WTC11 (cell line): Measurements from ENCODE around the gene INMT. TPM values are rescaled to one million over a fixed set of nuclear protein-coding genes. Genes with fewer than 3 reads are reported as not detected.

Experiments used
- ATF1 ChIP-seq: sonication (generic); formaldehyde crosslinking; IDR thresholded peaks from 2 replicates; pipeline ENCODE4 v1.8.1; 2023; ENCODE audit warnings: mild to moderate bottlenecking, moderate library complexity, missing genetic modification reagents
- CREM ChIP-seq: sonication (generic); formaldehyde crosslinking; IDR thresholded peaks from 2 replicates; pipeline ENCODE4 v1.8.1; 2022; ENCODE audit warnings: mild to moderate bottlenecking, missing genetic modification reagents, moderate library complexity
- FOXP1 ChIP-seq: sonication (generic); formaldehyde crosslinking; IDR thresholded peaks from 2 replicates; pipeline ENCODE4 v1.8.0; 2022; ENCODE audit warnings: missing genetic modification reagents, mild to moderate bottlenecking, moderate library complexity, borderline replicate concordance
- HMGXB4 ChIP-seq: sonication (generic); formaldehyde crosslinking; IDR thresholded peaks from 2 replicates; pipeline ENCODE4 v1.8.1; 2023; ENCODE audit warnings: mild to moderate bottlenecking, moderate library complexity, missing genetic modification reagents
- IRF2 ChIP-seq: sonication (generic); formaldehyde crosslinking; IDR thresholded peaks from 2 replicates; pipeline ENCODE4 v1.8.0; 2022; ENCODE audit warnings: low read depth, missing genetic modification reagents, borderline replicate concordance
- MYBL2 ChIP-seq: sonication (generic); formaldehyde crosslinking; IDR thresholded peaks from 2 replicates; pipeline ENCODE4 v1.8.1; 2023; ENCODE audit warnings: mild to moderate bottlenecking, moderate library complexity, missing genetic modification reagents
- NFYB ChIP-seq: sonication (generic); formaldehyde crosslinking; conservative IDR thresholded peaks from 2 replicates; pipeline ENCODE4 v1.8.0; 2022; ENCODE audit warnings: low read depth, missing genetic modification reagents
- PRDM15 ChIP-seq: sonication (generic); formaldehyde crosslinking; IDR thresholded peaks from 2 replicates; pipeline ENCODE4 v1.8.0; 2022; ENCODE audit warnings: missing genetic modification reagents
- PREB ChIP-seq: sonication (generic); formaldehyde crosslinking; IDR thresholded peaks from 2 replicates; pipeline ENCODE4 v1.8.1; 2022; ENCODE audit warnings: mild to moderate bottlenecking, missing genetic modification reagents, moderate library complexity, borderline replicate concordance
- SMAD3 ChIP-seq: sonication (generic); formaldehyde crosslinking; IDR thresholded peaks from 2 replicates; pipeline ENCODE4 v1.8.0; 2022; ENCODE audit warnings: missing genetic modification reagents, mild to moderate bottlenecking, borderline replicate concordance
- SMAD4 ChIP-seq: sonication (generic); formaldehyde crosslinking; IDR thresholded peaks from 2 replicates; pipeline ENCODE4 v1.8.0; 2022; ENCODE audit warnings: mild to moderate bottlenecking, missing genetic modification reagents
- SP1 ChIP-seq: sonication (generic); formaldehyde crosslinking; conservative IDR thresholded peaks from 2 replicates; pipeline ENCODE4 v1.8.1; 2022; ENCODE audit warnings: missing genetic modification reagents
- ZNF416 ChIP-seq: fragments of 250-450 bp; sonication (Bioruptor Pico); IDR thresholded peaks from 2 replicates; pipeline ENCODE4 v1.9.0; 2021; ENCODE audit warnings: mild to moderate bottlenecking, inconsistent platforms
- ZNF532 ChIP-seq: fragments of 250-450 bp; sonication (Bioruptor Pico); IDR thresholded peaks from 2 replicates; pipeline ENCODE4 v1.9.0; 2021; ENCODE audit warnings: mild to moderate bottlenecking, borderline replicate concordance
- total RNA-seq: library from RNA; stranded (reverse); gene quantifications from 3 replicates; pipeline ENCODE4 v1.2.3, GENCODE V29; 2021
- TF ChIP-seq, protein P1 (sequence below): sonication (generic); formaldehyde crosslinking; IDR thresholded peaks from 2 replicates; pipeline ENCODE4 v1.8.0; 2023; ENCODE audit warnings: mild to moderate bottlenecking, missing genetic modification reagents
- TF ChIP-seq, protein P2 (sequence below): sonication (generic); formaldehyde crosslinking; IDR thresholded peaks from 2 replicates; pipeline ENCODE4 v1.8.1; 2022; ENCODE audit warnings: low read depth, missing genetic modification reagents, borderline replicate concordance

The INMT gene
- total RNA-seq, 1 experiment from 2014 or later, result 3.5 TPM

GRCh38 chr7:30761214-30762156, 9.6 kb downstream of the INMT start (continued):
- no peak for TF ChIP-seq ZNF532
- no peak for TF ChIP-seq SMAD4 (CRISPR knock-in tag)
- no peak for TF ChIP-seq NFYB (CRISPR knock-in tag)
- no peak for TF ChIP-seq FOXP1
- TF ChIP-seq, protein P1, sequence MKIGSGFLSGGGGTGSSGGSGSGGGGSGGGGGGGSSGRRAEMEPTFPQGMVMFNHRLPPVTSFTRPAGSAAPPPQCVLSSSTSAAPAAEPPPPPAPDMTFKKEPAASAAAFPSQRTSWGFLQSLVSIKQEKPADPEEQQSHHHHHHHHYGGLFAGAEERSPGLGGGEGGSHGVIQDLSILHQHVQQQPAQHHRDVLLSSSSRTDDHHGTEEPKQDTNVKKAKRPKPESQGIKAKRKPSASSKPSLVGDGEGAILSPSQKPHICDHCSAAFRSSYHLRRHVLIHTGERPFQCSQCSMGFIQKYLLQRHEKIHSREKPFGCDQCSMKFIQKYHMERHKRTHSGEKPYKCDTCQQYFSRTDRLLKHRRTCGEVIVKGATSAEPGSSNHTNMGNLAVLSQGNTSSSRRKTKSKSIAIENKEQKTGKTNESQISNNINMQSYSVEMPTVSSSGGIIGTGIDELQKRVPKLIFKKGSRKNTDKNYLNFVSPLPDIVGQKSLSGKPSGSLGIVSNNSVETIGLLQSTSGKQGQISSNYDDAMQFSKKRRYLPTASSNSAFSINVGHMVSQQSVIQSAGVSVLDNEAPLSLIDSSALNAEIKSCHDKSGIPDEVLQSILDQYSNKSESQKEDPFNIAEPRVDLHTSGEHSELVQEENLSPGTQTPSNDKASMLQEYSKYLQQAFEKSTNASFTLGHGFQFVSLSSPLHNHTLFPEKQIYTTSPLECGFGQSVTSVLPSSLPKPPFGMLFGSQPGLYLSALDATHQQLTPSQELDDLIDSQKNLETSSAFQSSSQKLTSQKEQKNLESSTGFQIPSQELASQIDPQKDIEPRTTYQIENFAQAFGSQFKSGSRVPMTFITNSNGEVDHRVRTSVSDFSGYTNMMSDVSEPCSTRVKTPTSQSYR (CRISPR knock-in tag), result no peak
- no peak for TF ChIP-seq PRDM15 (CRISPR knock-in tag)
- no peak for TF ChIP-seq SP1 (CRISPR knock-in tag)
- TF ChIP-seq PREB (CRISPR knock-in tag), result no peak
- no peak for TF ChIP-seq ZNF416 (CRISPR knock-in tag)
- TF ChIP-seq MYBL2 (CRISPR knock-in tag), result no peak
- TF ChIP-seq ATF1 (CRISPR knock-in tag), result no peak
- no peak for TF ChIP-seq IRF2 (CRISPR knock-in tag)
- no peak for TF ChIP-seq SMAD3
- no peak for TF ChIP-seq CREM
- TF ChIP-seq, protein P2, sequence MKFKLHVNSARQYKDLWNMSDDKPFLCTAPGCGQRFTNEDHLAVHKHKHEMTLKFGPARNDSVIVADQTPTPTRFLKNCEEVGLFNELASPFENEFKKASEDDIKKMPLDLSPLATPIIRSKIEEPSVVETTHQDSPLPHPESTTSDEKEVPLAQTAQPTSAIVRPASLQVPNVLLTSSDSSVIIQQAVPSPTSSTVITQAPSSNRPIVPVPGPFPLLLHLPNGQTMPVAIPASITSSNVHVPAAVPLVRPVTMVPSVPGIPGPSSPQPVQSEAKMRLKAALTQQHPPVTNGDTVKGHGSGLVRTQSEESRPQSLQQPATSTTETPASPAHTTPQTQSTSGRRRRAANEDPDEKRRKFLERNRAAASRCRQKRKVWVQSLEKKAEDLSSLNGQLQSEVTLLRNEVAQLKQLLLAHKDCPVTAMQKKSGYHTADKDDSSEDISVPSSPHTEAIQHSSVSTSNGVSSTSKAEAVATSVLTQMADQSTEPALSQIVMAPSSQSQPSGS (CRISPR knock-in tag), result no peak
- no peak for TF ChIP-seq HMGXB4 (CRISPR knock-in tag)
